K562 (cell line): Measurements from ENCODE around the gene KIF23.

ENCODE experiments used
- EZH2 ChIP-seq: IDR thresholded peaks from 2 replicates; pipeline ENCODE4 v1.6.1; 2012; ENCODE audit warnings: low read depth, mild to moderate bottlenecking, inconsistent platforms, low read length, borderline replicate concordance
- MAFK ChIP-seq: IDR thresholded peaks from 2 replicates; pipeline ENCODE4 v1.6.1; 2011; ENCODE audit warnings: low read length, improper control_type of control experiment
- MYC ChIP-seq, 2 experiments: fragments of 250-450 bp in 1 of 2; sonication (Bioruptor Pico) in 1 of 2; IDR thresholded peaks; 2 replicates each; pipeline versions ENCODE4 v1.5.1 to v1.6.1; 2012 to 2021; ENCODE audit warnings: low read depth in 2 of 2, borderline replicate concordance in 1 of 2, improper control_type of control experiment in 1 of 2, low read length in 1 of 2, mild to moderate bottlenecking in 1 of 2, moderate library complexity in 1 of 2
- PHF8 ChIP-seq: fragments of 200-600 bp; sonication (generic); IDR thresholded peaks from 2 replicates; pipeline ENCODE4 v1.6.1; 2012; ENCODE audit warnings: mixed run types, mild to moderate bottlenecking, inconsistent platforms, low read length, moderate library complexity, borderline replicate concordance
- POLR2A ChIP-seq: fragments of 450-650 bp; conservative IDR thresholded peaks from 2 replicates; pipeline ENCODE4 v1.6.1; 2016
- SIN3A ChIP-seq, 2 experiments: fragments of 150-350 bp in 1 of 2; IDR thresholded peaks; 2 replicates each; pipeline ENCODE4 v1.6.1; 2011 to 2016; ENCODE audit warnings: borderline replicate concordance in 2 of 2, low read depth in 2 of 2, low read length in 2 of 2, mild to moderate bottlenecking in 2 of 2, moderate library complexity in 2 of 2; ENCODE audit not compliant: control insufficient read depth in 1 of 2
- SNRNP70 ChIP-seq: fragments of 200-400 bp; formaldehyde crosslinking; optimal IDR thresholded peaks from 2 replicates; pipeline ENCODE3; 2017; ENCODE audit warnings: low read depth, low read length
- SP2 ChIP-seq: IDR thresholded peaks from 2 replicates; pipeline ENCODE4 v1.6.1; 2011; ENCODE audit warnings: mild to moderate bottlenecking, low read depth, low read length, moderate library complexity; ENCODE audit not compliant: poor library complexity, severe bottlenecking; ENCODE audit errors: extremely low read depth
- TF ChIP-seq, protein P1 (sequence below), 3 experiments: IDR thresholded peaks in 2 of 3; conservative IDR thresholded peaks in 1 of 3; 2 replicates each; pipeline ENCODE4 v1.5.1; 2011 to 2012; ENCODE audit warnings: low read length in 3 of 3, mild to moderate bottlenecking in 3 of 3, control low read depth in 2 of 3, improper control_type of control experiment in 1 of 3, inconsistent platforms in 1 of 3, low read depth in 1 of 3, mixed read lengths in 1 of 3, moderate library complexity in 1 of 3; ENCODE audit not compliant: insufficient read depth in 2 of 3

DNA sequence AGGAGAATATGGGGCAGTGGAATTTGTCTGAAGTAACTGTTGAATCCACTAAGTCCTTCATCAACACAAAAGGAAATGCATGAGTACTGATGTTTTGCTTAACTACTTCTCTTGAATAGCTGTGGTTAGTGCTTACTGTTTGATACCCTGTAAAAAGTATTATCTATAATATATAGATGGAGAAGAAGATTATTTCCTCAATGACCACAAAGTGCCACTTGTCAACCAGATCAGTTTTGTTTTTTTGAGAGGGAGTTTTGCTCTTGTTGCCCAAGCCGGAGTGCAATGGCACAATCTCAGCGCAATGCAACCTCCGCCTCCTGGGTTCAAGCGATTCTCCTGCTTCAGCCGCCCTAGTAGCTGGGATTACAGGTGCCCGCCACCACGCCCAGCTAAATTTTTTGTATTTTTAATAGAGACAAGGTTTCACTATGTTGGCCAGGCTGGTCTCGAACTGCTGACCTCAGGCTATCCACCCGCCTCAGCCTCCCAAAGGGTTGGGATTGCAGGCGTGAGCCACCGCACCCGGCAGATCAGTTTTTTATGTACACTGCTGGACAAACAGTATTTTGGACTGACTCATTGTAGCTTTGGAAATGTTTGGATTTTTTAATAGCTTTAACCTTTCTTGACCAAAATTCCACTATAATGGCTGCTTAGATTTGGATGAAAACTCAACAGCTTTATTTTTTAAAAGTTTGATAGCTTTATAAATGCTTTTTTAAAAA lies 37.0 kb downstream of the KIF23 start:
- TF ChIP-seq SIN3A (IDR thresholded peaks at IDR 0.05; ENCODE audit: borderline replicate concordance in 2 of 2, control insufficient read depth in 1 of 2, low read depth in 2 of 2, low read length in 2 of 2): no peak
- no peak for TF ChIP-seq MAFK
- no peak for TF ChIP-seq PHF8
- no peak for TF ChIP-seq SP2
- no peak for TF ChIP-seq MYC (IDR thresholded peaks at IDR 0.05; ENCODE audit: low read depth, low read length)
- no peak for TF ChIP-seq MYC (CRISPR knock-in tag; IDR thresholded peaks at IDR 0.05; ENCODE audit: borderline replicate concordance, low read depth)
- no peak for TF ChIP-seq EZH2
- no peak for TF ChIP-seq POLR2A
- TF ChIP-seq SNRNP70: no peak
- TF ChIP-seq, protein P1, sequence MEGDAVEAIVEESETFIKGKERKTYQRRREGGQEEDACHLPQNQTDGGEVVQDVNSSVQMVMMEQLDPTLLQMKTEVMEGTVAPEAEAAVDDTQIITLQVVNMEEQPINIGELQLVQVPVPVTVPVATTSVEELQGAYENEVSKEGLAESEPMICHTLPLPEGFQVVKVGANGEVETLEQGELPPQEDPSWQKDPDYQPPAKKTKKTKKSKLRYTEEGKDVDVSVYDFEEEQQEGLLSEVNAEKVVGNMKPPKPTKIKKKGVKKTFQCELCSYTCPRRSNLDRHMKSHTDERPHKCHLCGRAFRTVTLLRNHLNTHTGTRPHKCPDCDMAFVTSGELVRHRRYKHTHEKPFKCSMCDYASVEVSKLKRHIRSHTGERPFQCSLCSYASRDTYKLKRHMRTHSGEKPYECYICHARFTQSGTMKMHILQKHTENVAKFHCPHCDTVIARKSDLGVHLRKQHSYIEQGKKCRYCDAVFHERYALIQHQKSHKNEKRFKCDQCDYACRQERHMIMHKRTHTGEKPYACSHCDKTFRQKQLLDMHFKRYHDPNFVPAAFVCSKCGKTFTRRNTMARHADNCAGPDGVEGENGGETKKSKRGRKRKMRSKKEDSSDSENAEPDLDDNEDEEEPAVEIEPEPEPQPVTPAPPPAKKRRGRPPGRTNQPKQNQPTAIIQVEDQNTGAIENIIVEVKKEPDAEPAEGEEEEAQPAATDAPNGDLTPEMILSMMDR (IDR thresholded peaks at IDR 0.05 in 2 of 3, conservative IDR thresholded peaks at IDR 0.05 in 1 of 3; ENCODE audit: insufficient read depth in 2 of 3, low read depth in 1 of 3, low read length in 3 of 3): no peak
